RWPE1 (cell line): ENCODE data around the gene NET1.

Experiments used
- CTCF ChIA-PET: fragments of 350-600 bp; sonication (Branson Sonifier 250); formaldehyde crosslinking; extraction: SDS; loops from one replicate; lab custom pipeline; 2021; lab: Yijun Ruan, JAX
- POLR2A ChIA-PET: fragments of 400-600 bp; formaldehyde crosslinking; extraction: SDS; loops from one replicate; lab custom pipeline; 2020; ENCODE audit warnings: antibody characterized with exemption; ENCODE audit not compliant: low non-redundant PET; lab: Yijun Ruan, JAX
- DNase-seq: peaks from one replicate; pipeline ENCODE4 v3.0.0; 2012; ENCODE audit warnings: low spot score
- H3K27ac ChIP-seq: fragments of 450-650 bp; 2 replicates; pipeline ENCODE4 v1.5.1; 2017
- TF ChIP-seq, protein P1 (sequence below): fragments of 450-650 bp; conservative IDR thresholded peaks from 2 replicates; pipeline ENCODE4 v1.5.1; 2017; ENCODE audit warnings: low read depth, mild to moderate bottlenecking

The NET1 gene

DNA sequence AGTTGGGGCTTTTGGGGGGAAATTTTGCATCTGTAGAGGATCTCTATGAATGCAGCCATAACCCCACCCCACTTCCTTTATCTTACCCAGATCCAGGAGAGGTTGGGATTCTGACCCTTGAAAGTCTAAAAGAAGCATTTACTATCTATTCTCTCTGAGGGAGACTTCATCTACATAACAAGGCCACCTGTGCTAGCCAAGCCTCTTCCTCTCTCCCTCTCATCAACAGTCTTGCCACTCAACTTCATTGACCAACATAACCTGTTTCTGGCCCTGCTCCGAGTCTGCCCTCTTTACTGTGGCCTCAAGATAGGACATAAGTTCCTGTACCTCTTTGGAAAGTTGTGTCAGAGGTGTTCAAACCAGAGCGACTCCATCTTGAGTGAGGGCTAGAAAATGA is 27.1 kb upstream of the NET1 start:
- DNase-seq = no peak
- ChIA-PET POLR2A (no interaction called here), CTCF (interaction anchor here (0.6 kb wide), 2 partner anchors 101 to 547 kb away, joined by 3 to 4 read pairs; no protein-coding TSS in a partner anchor)
- TF ChIP-seq, protein P1, sequence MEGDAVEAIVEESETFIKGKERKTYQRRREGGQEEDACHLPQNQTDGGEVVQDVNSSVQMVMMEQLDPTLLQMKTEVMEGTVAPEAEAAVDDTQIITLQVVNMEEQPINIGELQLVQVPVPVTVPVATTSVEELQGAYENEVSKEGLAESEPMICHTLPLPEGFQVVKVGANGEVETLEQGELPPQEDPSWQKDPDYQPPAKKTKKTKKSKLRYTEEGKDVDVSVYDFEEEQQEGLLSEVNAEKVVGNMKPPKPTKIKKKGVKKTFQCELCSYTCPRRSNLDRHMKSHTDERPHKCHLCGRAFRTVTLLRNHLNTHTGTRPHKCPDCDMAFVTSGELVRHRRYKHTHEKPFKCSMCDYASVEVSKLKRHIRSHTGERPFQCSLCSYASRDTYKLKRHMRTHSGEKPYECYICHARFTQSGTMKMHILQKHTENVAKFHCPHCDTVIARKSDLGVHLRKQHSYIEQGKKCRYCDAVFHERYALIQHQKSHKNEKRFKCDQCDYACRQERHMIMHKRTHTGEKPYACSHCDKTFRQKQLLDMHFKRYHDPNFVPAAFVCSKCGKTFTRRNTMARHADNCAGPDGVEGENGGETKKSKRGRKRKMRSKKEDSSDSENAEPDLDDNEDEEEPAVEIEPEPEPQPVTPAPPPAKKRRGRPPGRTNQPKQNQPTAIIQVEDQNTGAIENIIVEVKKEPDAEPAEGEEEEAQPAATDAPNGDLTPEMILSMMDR = no peak
- H3K27ac ChIP-seq = no peak overlapping the region

DNA sequence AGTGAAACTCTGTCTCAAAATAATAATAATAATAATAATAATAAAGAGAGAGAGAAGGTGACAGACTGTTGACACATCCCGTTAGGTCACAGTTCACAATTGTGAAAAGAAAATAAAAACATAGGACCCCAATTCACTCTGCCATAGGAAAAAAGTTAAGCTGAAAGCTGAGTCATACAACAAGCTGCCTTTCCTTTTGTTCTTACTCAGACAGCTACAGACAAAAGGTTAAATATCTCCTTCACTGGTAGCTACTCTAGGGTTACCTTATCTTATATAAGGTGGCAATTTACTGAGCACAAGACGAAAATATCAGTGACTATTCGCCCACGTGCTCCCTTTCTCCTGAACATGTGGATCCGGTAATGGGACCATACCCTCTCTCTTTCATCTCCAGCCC is 25.2 kb upstream of the NET1 start:
- TF ChIP-seq, protein P1 = no peak
- ChIA-PET POLR2A (no interaction called here), CTCF (no interaction called here)
- no peak overlapping the region for H3K27ac ChIP-seq
- no peak for DNase-seq

DNA sequence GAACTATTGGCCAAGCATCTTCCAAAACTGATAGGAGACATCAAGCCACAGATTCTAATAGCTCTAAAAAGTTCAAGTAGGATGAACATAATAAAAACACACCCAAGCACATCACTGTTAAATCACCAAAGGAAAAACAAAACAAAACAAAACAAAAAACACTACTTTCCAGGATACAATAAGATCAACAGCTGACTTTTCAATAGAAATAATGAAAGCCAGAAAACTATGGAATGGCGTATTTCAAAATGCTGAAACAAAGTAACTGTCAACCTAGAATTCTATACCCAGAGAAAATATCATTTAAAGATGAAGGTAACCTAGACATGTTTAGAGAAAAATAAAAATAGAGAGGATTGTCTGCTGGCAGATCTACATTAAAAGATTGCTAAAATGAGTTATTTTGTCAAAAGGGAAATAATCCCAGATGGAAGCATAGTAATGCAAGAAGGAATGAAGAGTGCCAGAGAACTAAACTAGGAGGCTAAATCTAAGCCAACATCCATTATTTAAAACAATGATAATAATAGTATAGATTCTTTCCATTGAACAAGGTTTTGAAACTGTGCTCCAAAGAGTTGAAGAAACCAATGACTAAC is 21.7 kb upstream of the NET1 start:
- ChIA-PET CTCF (no interaction called here), POLR2A (no interaction called here)
- TF ChIP-seq, protein P1 = no peak
- H3K27ac ChIP-seq = no peak overlapping the region
- no peak for DNase-seq

DNA sequence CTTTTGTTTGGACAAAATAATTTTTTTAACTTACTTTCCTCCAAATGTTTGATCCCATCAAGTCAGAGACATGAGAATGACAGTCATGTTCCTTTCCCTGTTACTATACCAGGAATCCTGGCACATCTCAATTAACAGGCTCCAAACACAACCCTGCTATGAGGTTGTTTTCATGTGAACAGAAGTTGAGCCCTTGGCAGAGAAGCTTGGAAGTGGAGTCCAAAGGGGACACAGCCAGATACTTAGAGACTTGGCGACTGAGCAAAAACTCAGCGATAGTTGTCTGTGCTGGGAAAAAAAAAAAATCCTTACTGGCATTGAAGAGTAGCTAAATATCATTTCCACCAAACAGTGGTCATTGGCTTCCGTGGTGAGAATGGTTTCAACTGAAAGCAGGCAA is 20.6 kb upstream of the NET1 start:
- no peak for DNase-seq
- no peak overlapping the region for H3K27ac ChIP-seq
- ChIA-PET POLR2A (no interaction called here), CTCF (no interaction called here)
- TF ChIP-seq, protein P1 = no peak

DNA sequence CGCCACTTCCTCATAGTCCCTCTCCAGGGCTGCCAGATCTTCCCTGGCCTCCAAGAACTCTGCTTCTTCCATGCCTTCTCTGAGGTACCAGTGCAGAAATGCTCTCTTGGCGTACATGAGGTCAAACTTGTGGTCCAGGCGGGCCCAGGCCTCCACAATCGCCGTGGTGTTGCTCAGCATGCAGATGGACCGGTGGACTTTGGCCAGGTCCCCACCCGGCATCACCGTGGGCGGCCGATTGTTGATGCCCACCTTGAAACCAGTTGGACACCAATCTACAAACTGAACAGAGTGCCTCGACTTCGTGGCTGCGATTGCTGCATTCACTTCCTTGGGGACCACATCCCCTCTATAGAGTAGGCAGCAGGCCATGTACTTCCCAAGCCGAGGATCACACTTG is 18.8 kb upstream of the NET1 start:
- DNase-seq = no peak
- no peak overlapping the region for H3K27ac ChIP-seq
- POLR2A ChIA-PET = no interaction called here
- CTCF ChIA-PET = no interaction called here
- TF ChIP-seq, protein P1 = no peak

DNA sequence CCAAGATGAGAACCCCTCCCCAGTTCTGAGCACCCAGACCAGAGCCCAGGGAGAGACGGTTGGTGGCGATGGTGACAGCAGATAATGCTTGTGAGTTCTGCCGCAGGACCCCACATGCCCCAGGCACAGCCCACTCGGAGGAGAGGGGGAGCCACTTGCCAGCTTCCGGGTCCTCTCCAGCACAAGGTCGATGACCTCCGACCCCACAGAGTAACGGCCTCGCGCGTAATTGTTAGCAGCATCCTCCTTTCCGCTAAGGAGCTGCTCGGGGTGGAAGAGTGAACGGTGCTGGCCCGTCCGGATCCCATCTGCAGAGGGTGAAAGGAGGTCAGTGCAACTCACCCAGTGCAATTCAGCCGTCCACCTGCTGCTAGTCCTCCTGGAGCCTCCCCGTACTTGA is 17.2 kb upstream of the NET1 start:
- POLR2A ChIA-PET = no interaction called here
- no peak overlapping the region for H3K27ac ChIP-seq
- no peak for DNase-seq
- CTCF ChIA-PET = interaction anchor here (0.6 kb wide), 1 partner anchor 24 kb away, joined by 4 read pairs; no protein-coding TSS in a partner anchor
- TF ChIP-seq, protein P1 = no peak
